GM19043 (cell line): ENCODE results near the gene TMED4.
"Not testable (repeated sequence)": the region's sequence is repeated elsewhere in the genome, so short reads cannot be mapped to it uniquely, and the experiment has no call there.

Experiments used
- ATAC-seq: cut with Tn5 transposase; IDR thresholded peaks from one replicate; pipeline ENCODE4 v1.9.1; 2021; ENCODE audit warnings: low read depth; ENCODE audit not compliant: unreplicated experiment

TMED4 gene

DNA sequence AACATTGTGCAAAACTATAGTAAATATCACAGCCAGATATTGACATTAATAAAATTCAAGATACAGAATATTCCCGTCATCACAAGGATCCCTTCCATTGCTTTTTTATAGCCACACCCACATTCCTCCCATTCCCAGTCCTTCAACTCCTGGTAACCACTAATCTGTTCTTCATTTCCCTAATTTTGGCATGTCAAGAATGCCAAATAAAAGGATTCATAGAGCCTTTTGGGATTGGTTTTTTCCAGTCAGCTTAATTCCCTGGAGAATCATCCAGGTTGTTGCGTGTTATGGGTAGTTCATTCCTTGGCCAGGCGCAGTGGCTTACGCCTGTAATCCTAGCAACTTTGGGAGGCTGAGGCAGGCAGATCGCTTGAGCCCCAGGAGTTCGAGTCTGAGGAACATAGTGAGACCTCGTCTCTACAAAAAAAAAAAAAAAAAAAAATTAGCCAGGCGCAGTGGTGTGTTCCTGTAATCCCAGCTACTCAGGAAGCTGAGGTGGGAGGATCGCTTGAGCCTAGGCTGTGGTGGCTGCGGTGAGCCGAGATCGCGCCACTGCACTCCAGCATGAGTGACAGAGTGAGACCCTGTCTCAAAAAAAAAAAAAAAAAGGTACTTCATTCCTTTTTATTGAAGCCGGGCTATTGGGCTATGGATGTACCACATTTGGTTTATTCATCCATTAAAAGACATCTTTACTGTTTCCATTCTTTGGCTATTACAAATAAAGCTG lies 27.1 kb upstream of the TMED4 start:
- no peak for ATAC-seq

- ATAC-seq: no peak
Measured at GRCh38 chr7:44607141-44608068, 25.4 kb upstream of the TMED4 start.

DNA sequence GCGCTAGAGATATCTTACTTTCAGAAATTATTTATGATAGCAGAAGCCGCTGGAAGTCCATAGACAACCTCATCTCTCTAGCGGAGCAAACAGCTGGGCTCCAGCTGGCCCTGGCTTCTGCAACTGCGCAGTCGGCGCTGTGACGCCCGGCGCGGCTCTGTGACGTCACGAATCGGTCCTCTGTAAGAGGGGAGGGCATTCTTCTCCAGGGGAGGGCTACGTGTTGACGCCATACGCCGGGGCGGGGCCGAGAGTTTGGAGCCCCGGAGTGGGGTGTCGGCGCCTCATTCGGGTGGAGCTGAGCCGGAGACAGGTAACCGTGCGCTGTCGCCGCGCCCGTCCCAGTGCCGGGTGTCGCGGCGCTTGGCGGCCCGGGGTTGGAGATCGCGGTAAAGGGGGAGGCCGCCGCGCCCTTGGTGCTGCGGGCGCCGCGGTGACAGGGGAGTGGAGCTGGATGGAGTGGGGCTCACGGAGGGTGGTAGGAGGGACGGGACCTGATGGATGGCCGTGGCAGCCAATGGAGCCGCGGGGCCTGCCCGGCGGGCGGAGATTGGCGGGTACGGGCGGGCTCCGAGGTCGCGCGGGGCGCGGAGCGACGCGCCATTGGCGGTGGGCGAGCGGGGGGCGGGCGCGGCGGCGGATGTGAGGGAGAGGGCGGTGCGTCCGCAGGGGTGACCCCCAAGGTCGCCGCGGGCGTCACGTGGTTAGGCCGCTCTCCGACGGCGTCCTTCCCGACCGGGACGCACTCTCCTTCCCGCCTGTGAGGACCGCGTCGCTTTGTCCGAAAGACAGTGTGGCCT lies 24.5 kb upstream of the TMED4 start, which contains the start of gene OGDH:
TSS of gene OGDH (plus strand) at position 287 of the 800 bp plus-strand sequence. CDS start 17,717 bp downstream, outside the sequence.
- ATAC-seq: peak; percentile 91

- ATAC-seq: no peak
Measured at GRCh38 chr7:44604941-44605340, 22.9 kb upstream of the TMED4 start.

- ATAC-seq: no peak
Measured at GRCh38 chr7:44603193-44603592, 21.2 kb upstream of the TMED4 start.

DNA sequence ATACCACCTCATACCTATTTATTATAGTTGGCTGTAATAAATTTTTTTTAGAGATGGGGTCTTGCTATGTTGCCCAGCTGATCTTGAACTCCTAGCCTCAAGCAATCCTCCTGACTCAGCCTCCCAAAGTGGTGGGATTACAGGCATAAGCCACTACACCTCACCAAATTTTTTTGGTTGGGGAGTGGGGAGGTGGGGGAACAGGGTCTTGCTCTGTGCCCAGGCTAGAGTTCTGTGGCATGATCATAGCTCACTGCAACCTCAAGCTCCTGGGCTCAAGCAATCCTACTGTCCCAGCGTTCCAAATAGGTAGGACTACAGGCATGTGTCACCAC lies 20.5 kb upstream of the TMED4 start:
- ATAC-seq: no peak

- ATAC-seq: no peak
Measured at GRCh38 chr7:44599222-44599621, 17.2 kb upstream of the TMED4 start.

- not testable (repeated sequence) for ATAC-seq
Measured at GRCh38 chr7:44597181-44597580, 15.2 kb upstream of the TMED4 start.

DNA sequence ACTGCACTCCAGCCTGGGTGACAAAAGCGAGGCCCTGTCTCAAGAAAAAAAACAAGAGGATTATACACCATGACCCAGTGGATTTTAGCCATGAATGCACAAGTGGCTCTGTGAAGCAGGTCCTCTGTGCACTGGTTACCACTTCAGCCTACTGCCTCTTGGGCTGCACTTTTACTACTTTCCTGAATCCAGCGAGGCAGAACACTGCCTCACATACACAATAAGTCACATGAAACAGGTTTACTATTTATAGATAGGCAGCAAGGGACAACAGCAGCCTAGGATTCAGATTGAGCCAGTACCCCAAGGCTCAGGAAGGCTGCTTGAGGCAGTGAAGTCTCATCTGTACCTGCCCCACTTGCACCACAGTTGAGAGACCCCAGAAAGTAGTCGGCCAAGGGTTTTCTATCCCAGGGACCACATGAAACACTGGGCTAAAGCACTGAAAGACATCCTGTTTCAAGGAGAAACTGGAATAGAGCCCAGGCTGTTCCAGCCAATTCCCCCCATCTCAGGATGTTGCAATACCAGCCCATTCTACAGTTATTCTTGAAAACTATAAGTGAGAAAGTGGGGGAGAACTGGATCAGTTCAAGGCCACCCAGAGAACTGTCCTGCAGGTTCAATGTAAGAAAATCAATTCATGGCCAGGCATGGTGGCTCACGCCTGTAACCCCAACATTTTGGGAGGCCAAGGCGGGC lies 14.1 kb upstream of the TMED4 start:
- no peak for ATAC-seq

DNA sequence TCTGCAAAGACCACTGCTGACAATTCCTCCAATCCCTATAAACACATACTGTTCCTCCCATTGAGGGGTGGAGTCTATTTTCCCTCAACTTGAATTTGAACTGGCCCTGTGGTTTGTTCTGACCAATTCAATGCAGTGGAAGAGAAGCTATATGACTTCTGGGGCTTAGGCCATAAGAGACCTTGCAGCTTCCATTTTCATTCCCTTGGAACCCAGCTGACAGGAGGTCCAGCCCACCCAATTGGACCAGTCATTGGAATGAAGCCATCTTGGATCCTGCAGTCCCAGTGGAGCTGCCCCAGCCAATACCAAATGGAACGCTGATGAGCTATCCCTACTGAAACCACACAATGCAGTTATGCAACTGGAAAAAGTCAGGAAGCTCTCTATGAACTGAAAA lies 8.9 kb upstream of the TMED4 start:
- ATAC-seq: no peak

GRCh38 chr7:44587843-44588711 lies 6.0 kb upstream of the TMED4 start:
- ATAC-seq: no peak

GRCh38 chr7:44583146-44583865 lies 1.3 kb upstream of the TMED4 start:
- ATAC-seq: no peak

DNA sequence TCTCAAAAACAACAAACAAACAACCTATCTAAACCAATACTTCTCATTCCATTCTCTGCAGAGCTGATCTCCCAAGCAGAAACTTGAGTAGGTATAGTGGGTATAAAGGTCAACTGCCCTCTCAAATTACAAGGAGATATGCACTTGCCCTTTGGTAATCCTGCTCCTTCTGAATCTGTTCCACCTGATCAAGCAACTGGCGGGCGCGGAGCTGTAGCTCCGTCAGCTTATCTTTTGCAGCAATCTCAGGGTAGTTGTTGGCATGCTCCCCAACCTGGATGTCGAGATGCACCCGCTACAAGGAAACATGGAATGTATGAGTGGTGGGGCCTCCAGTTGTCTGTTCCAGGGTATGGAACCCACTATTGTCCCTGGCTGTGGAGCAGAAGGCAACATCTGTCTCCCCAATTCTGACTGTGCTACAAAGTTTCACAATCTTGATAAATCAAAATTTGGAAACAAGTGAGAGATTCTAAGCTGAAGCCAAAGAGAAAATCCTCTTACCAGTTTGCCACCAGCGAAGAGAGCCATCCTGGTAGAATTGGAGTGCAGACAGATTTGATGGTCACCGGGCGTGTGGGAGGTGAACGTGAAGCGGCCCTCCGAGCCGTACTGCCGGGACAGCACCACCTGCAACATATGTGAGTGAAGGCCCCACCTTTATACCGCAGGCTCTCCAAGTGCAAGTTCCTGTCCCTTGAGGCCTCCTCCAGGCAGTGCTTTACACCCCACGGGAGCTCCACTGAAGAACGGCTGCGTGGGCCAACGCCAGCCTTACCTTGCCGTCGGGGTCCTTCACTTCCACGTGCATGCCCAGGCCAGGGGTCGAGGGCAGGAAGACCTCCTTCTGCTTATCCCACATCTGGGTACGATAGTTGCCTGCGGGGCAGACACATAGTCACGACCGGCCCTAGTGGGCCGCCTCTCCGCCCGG lies 819 bp downstream of the TMED4 start:
- peak; percentile 37 for ATAC-seq

GRCh38 chr7:44576228-44576627 lies 5.8 kb downstream of the TMED4 start:
- ATAC-seq: no peak

DNA sequence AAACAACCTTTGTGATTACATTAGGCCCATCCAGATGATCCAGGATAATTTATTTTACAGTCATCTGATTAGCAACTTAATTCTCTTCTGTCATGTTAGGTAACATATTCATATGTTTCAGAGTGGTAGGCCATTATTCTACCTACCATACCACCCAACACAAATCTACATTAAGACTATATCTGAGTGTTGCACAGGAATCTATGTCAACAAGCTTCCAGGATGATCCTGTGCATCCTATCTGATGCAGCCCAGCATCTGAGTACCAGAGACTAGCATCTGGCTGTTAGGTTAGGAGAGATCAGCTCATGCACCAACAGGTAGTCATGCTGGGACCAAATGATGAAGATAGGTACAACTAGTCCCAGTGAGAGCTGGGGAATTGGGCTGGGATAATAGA lies 7.0 kb downstream of the TMED4 start:
- ATAC-seq: no peak

DNA sequence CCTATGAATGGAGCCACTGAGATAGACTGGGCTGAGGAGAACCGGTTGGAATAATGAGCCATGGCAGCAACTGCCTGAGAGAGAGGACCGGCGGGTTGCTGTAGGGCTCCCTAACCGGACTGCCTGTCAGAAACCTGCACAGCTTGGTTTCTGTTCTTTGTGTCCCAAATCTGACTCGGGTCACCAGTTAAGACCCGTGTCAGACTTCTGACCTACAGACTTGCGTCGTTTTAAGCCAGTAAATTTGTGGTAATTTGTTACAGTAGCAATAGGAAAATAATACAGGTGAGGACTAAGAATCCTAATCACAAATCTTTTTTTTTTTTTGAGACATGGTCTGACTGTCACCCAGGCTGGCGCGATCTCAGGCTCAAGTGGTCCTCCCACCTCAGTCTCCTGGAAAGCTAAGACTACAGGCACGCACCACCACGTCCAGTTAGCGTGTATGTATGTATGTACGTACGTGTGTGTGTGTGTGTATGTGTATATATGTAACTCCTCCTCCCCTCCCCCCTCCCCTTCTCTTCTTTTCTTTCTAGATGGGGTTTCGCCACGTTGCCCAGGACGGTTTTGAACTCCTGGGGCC lies 7.7 kb downstream of the TMED4 start:
- ATAC-seq: no peak
